Measurements from ENCODE around the gene BTG3.

DNA sequence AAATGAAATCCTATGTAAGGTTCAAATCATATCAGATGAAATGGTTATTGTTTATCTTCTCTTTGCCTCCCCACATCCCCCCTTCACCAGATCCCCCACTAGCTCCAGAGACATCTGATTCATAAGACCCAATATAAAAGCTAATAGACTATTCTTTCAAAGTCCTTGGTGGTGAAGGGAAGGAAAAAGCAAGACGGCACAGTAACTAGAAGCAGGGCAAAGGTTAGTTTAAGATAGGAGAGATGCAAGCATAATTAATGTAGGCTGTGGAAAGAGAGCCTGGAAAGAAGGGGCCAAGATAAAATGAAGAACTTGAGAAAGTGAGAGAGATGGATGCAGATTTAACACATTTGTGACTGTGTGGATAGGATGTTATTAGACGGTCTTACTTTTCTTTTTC is 33.8 kb downstream of the BTG3 start:
- TF ChIP-seq EZH2 (IDR thresholded peaks at IDR 0.05; ENCODE audit: borderline replicate concordance, insufficient read depth, low read length, poor library complexity, severe bottlenecking): no peak
- TF ChIP-seq, protein P1, sequence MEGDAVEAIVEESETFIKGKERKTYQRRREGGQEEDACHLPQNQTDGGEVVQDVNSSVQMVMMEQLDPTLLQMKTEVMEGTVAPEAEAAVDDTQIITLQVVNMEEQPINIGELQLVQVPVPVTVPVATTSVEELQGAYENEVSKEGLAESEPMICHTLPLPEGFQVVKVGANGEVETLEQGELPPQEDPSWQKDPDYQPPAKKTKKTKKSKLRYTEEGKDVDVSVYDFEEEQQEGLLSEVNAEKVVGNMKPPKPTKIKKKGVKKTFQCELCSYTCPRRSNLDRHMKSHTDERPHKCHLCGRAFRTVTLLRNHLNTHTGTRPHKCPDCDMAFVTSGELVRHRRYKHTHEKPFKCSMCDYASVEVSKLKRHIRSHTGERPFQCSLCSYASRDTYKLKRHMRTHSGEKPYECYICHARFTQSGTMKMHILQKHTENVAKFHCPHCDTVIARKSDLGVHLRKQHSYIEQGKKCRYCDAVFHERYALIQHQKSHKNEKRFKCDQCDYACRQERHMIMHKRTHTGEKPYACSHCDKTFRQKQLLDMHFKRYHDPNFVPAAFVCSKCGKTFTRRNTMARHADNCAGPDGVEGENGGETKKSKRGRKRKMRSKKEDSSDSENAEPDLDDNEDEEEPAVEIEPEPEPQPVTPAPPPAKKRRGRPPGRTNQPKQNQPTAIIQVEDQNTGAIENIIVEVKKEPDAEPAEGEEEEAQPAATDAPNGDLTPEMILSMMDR (IDR thresholded peaks at IDR 0.05; ENCODE audit: poor library complexity, severe bottlenecking): no peak

Data from neural cell (in vitro differentiated cells).